Skeletal muscle tissue (tissue), 4 donors: Measurements from ENCODE around the gene NOL3. TPM values are rescaled to one million over a fixed set of nuclear protein-coding genes. Genes with fewer than 3 reads are reported as not detected.
A peak's percentile ranks its signal among the peaks of the same experiment; 100 is the strongest.

Experiments
- H3K27ac ChIP-seq: one replicate; pipeline ENCODE4 v1.7.0; 2013; ENCODE audit warnings: mild to moderate bottlenecking, low read depth, low read length, inconsistent platforms
- H3K27me3 ChIP-seq, 3 donors: one replicate each; pipeline ENCODE4 v1.7.0; 2013; ENCODE audit warnings: low read length in 3 of 3; ENCODE audit not compliant: control insufficient read depth in 3 of 3, insufficient read depth in 3 of 3
- H3K36me3 ChIP-seq, 3 donors: one replicate each; pipeline ENCODE4 v1.7.0; 2013; ENCODE audit warnings: low read length in 3 of 3; ENCODE audit not compliant: control insufficient read depth in 3 of 3, insufficient read depth in 3 of 3
- H3K4me1 ChIP-seq, 3 donors: one replicate each; pipeline ENCODE4 v1.7.0; 2013; ENCODE audit warnings: low read length in 3 of 3, mild to moderate bottlenecking in 3 of 3; ENCODE audit not compliant: control insufficient read depth in 3 of 3, insufficient read depth in 3 of 3
- H3K4me3 ChIP-seq, 3 donors: one replicate each; pipeline ENCODE4 v1.7.0; 2013; ENCODE audit warnings: low read length in 3 of 3
- H3K9ac ChIP-seq, 3 donors: one replicate each; pipeline ENCODE4 v1.7.0; 2013; ENCODE audit warnings: low read length in 3 of 3, mild to moderate bottlenecking in 3 of 3, moderate library complexity in 2 of 3, low read depth in 1 of 3
- H3K9me3 ChIP-seq, 3 donors: one replicate each; pipeline ENCODE4 v1.7.0; 2013; ENCODE audit warnings: low read length in 3 of 3; ENCODE audit not compliant: control insufficient read depth in 3 of 3
- total RNA-seq: library from RNA; depleted of rRNA; stranded (reverse); fragments of >200 nt; gene quantifications from one replicate; pipeline ENCODE4 v1.2.3, GENCODE V29; 2014
- donor health status: Osteomylitis.

NOL3 gene
- total RNA-seq, 1 donor from 2014 or later: 11.0 TPM

- peaks cover 10 to 14% (median 12%) of the 10 kb centered on the region in 3 donors for H3K36me3 ChIP-seq
- H3K4me3 ChIP-seq: no peak overlapping the region
- H3K27ac ChIP-seq: no peak overlapping the region
- H3K9ac ChIP-seq: peak overlapping the region in 1 of 3 donors; percentile 25
- H3K9me3 ChIP-seq: no peaks in the 10 kb centered on the region
- H3K4me1 ChIP-seq: peaks cover 51 to 74% (median 52%) of the 10 kb centered on the region in 3 donors
- H3K27me3 ChIP-seq: no peaks in the 10 kb centered on the region
These were observed 9.2 kb downstream of the NOL3 start for GRCh38 chr16:67179421-67180080.

DNA sequence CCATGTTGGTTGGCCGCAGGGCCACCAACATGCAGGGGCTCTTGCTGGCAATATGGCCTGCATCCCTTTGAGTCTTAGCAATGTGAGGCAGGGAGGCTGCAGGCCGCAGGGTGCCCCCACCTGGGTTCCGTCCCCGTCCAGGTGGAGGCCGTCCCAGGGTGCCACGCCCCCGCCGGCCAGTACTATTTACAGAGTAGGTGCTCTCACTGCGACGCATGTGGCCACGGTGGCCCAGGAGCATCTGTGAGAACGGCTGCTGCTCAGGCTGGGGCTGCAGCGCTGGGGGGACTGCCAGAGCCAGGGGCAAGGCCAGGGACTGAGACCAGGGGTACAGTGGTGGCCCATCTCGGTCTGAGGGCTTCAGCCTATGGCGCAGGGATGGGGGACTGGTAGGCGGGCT lies 9.8 kb downstream of the NOL3 start:
- Histone ChIP-seq H3K36me3 (peaks cover 5 to 10% (median 8%) of the 10 kb centered on the region in 3 donors), H3K27ac (no peak overlapping the region), H3K4me1 (peaks cover 50 to 74% (median 52%) of the 10 kb centered on the region in 3 donors), H3K9ac (no peak overlapping the region), H3K4me3 (no peak overlapping the region), H3K27me3 (no peaks in the 10 kb centered on the region), H3K9me3 (no peaks in the 10 kb centered on the region)

DNA sequence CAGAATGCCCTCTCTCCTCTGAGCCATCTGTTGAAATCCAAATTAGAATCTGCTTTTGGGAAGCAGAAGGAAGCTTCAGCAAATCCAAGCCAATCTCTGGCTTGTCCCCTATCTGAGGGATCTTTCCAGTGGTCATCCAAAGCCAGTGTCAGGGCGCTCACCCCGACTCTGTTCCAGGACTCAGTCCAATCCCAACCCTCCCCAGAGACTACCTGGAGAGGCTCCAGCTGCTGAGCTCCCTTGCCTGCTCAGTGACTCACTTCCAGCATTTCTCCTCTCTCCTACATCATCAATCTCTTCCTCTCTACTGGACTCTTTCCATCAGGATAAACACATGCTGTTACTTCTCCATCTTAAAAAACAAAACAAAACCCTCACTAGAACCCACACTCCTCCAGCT lies 11.0 kb downstream of the NOL3 start:
- Histone ChIP-seq H3K9ac (peak overlapping the region in 2 of 3 donors; percentile 8 to 32), H3K9me3 (no peaks in the 10 kb centered on the region), H3K36me3 (peaks cover 0 to 2% (median 0%) of the 10 kb centered on the region in 3 donors), H3K4me3 (no peak overlapping the region), H3K27ac (peak overlapping the region; percentile 45), H3K27me3 (no peaks in the 10 kb centered on the region), H3K4me1 (peaks cover 48 to 68% (median 52%) of the 10 kb centered on the region in 3 donors)

DNA sequence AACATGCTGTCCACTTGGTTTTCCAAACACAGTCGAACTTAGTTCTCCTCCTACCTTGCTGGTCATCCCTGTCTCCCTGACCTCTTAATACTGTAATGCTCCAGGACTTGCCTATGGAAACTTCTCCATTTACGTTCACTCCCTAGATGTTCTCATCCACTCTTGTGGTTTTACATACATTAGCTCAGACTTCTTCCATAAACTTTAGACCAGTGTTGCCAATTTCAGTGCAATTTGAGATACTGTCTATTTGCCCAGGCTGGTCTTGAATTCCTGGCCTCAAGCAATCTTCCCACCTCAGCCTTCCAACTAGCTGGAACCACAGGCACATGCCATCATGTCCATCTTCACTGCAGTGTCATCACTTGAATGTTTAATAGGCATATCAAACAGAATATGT lies 11.9 kb downstream of the NOL3 start:
- Histone ChIP-seq H3K36me3 (no peaks in the 10 kb centered on the region), H3K27ac (no peak overlapping the region), H3K9me3 (no peaks in the 10 kb centered on the region), H3K9ac (peak overlapping the region in 1 of 3 donors; percentile 91), H3K4me3 (no peak overlapping the region), H3K27me3 (no peaks in the 10 kb centered on the region), H3K4me1 (peaks cover 43 to 64% (median 52%) of the 10 kb centered on the region in 3 donors)

DNA sequence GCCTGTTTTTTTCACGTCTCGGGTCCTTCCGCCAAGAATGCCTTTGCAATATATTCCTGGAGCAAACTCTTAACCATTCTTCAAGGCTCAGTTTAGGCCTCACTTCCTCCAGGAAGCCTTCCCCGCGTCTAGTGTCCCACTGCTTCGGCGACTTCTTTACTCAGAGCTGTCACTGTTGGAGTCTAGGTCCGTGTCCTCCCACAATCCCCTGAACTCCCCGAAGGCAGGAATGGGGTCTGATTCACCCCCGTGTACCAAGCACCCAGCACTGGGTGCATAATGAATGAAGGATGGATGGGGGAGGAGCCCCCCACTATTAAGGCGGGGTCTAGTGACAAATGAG lies 12.9 kb downstream of the NOL3 start:
- H3K36me3 ChIP-seq: no peaks in the 10 kb centered on the region
- H3K27me3 ChIP-seq: no peaks in the 10 kb centered on the region
- H3K4me3 ChIP-seq: peak overlapping the region; percentile 80 to 84 (median 82)
- peak overlapping the region; percentile 95 for H3K27ac ChIP-seq
- H3K9ac ChIP-seq: peak overlapping the region; percentile 82 to 91 (median 89)
- H3K9me3 ChIP-seq: no peaks in the 10 kb centered on the region
- peaks cover 37 to 54% (median 45%) of the 10 kb centered on the region in 3 donors for H3K4me1 ChIP-seq

GRCh38 chr16:67183627-67184452 lies 13.5 kb downstream of the NOL3 start, which contains the start of gene MATCAP1:
MATCAP1 (minus strand) TSS chr16:67183963; CDS start chr16:67180610, 3,353 bp downstream.
- H3K4me1 ChIP-seq: peaks cover 31 to 49% (median 42%) of the 10 kb centered on the region in 3 donors
- H3K9ac ChIP-seq: peak within 1 kb of the TSS; percentile 82 to 91 (median 89)
- H3K36me3 ChIP-seq: no peaks in the 10 kb centered on the region
- H3K27me3 ChIP-seq: no peaks in the 10 kb centered on the region
- peak within 1 kb of the TSS; percentile 95 for H3K27ac ChIP-seq
- no peaks in the 10 kb centered on the region for H3K9me3 ChIP-seq
- peak within 1 kb of the TSS; percentile 80 to 84 (median 82) for H3K4me3 ChIP-seq

DNA sequence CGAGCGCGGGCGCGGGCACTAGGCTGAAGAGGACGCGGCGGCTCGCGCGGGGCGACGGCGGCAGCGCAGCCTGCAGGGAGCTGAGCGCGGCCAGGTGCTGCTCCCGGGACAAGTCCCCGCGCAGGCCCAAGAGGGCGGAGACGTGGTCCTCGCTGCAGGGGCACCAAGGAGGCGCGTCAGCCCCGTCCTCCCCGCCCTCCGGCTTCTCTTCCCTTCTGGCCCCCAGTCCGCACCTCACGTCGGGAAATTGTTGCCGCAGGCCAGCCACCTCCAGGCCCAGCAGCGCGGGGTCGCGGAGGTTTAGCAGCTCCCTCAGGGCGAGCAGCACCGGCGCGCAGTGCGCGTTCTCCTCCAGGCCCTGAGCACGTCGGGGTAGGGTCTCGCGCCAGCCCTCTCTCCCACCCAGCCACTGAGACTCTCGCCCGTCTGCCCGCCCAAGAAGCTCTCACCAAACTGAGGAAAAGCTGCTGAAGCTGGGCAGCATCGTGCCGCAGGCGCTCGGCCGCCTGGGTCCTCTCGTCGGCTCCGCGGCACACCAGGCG lies 14.2 kb downstream of the NOL3 start:
- Histone ChIP-seq H3K4me3 (peak overlapping the region; percentile 80 to 84 (median 82)), H3K27me3 (no peaks in the 10 kb centered on the region), H3K4me1 (peaks cover 29 to 47% (median 39%) of the 10 kb centered on the region in 3 donors), H3K27ac (peak overlapping the region; percentile 95), H3K9ac (peak overlapping the region; percentile 82 to 91 (median 89)), H3K9me3 (no peaks in the 10 kb centered on the region), H3K36me3 (no peaks in the 10 kb centered on the region)

GRCh38 chr16:67184995-67185650 lies 14.8 kb downstream of the NOL3 start:
- Histone ChIP-seq H3K27ac (no peak overlapping the region), H3K4me3 (peak overlapping the region; percentile 41 to 60 (median 52)), H3K27me3 (no peaks in the 10 kb centered on the region), H3K9me3 (no peaks in the 10 kb centered on the region), H3K4me1 (peaks cover 29 to 47% (median 39%) of the 10 kb centered on the region in 3 donors), H3K36me3 (no peaks in the 10 kb centered on the region), H3K9ac (peak overlapping the region in 2 of 3 donors; percentile 12 to 91)

DNA sequence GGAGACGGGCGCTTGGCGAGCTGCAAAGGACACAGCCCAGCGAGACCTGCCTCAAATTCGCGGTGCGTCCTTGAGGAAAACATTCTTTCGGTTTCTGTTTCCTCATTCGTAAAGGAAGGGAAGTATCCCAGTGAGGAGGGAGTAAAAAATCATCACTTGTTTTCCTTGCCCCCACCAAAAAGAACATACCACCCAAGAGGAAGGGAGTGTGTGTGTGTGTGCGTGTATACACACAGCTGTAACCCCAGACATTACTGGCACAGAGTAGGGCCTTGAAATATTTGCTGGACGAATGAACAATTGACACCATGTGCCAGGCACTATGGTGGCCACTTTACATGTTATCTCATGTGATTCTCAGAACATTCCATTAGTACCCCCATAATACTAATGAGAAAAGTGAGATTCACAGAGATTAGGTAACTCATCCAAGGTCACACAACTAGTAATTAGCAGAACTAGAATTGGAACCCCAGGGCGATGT lies 15.4 kb downstream of the NOL3 start:
- peak overlapping the region in 2 of 3 donors; percentile 41 to 60 for H3K4me3 ChIP-seq
- no peaks in the 10 kb centered on the region for H3K36me3 ChIP-seq
- peak overlapping the region in 2 of 3 donors; percentile 12 to 91 for H3K9ac ChIP-seq
- no peaks in the 10 kb centered on the region for H3K27me3 ChIP-seq
- no peak overlapping the region for H3K27ac ChIP-seq
- H3K4me1 ChIP-seq: peaks cover 29 to 47% (median 39%) of the 10 kb centered on the region in 3 donors
- no peaks in the 10 kb centered on the region for H3K9me3 ChIP-seq
